ENCODE results near the gene TEPSIN.

DNA sequence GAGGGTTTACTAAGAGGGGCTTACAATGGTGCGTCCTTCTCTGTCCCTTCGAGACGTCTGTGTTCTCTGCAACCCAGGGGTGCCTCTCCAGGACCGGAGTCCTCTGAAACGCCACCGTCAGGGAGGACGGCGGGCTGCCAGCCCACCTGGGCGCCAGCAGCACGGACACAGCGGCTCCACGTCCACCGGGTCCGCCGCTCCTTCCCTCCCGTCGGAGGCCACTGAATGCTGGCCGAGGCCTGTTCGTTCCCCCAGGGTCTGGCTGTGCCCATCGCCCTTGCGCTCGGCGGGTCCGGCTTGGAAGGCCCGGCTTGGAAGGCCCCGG lies 403 bp downstream of the TEPSIN start:
- TF ChIP-seq CTCF (IDR thresholded peaks at IDR 0.05), result no peak
- TF ChIP-seq POLR2A (IDR thresholded peaks at IDR 0.05), result no peak
